Gastrocnemius medialis (tissue), 4 donors: ENCODE measurements around the gene SYT9.

ENCODE experiments used
- CTCF ChIP-seq, 5 experiments: fragments of 450-650 bp in 3 of 5; fragments of 200-600 bp in 2 of 5; sonication (generic) in 2 of 5; IDR thresholded peaks in 4 of 5; conservative IDR thresholded peaks in 1 of 5; 1 replicate in 4 of 5; 2 replicates in 1 of 5; pipeline ENCODE4 v1.5.1; 2016 to 2019; ENCODE audit warnings: antibody characterized with exemption in 5 of 5, mild to moderate bottlenecking in 3 of 5, moderate library complexity in 3 of 5
- POLR2A ChIP-seq, 2 donors: fragments of 450-650 bp; IDR thresholded peaks; one replicate each; pipeline ENCODE4 v1.6.1; 2017; ENCODE audit warnings: antibody characterized with exemption in 2 of 2, mild to moderate bottlenecking in 2 of 2, moderate library complexity in 2 of 2

- TF ChIP-seq CTCF (IDR thresholded peaks at IDR 0.05 in 4 of 5, conservative IDR thresholded peaks at IDR 0.05 in 1 of 5) (no peak), POLR2A (IDR thresholded peaks at IDR 0.05) (no peak)
These were observed 244.3 kb downstream of the SYT9 start for GRCh38 chr11:7495882-7496551.
